Measurements from ENCODE around the gene SLC13A3.

Gene SLC13A3

DNA sequence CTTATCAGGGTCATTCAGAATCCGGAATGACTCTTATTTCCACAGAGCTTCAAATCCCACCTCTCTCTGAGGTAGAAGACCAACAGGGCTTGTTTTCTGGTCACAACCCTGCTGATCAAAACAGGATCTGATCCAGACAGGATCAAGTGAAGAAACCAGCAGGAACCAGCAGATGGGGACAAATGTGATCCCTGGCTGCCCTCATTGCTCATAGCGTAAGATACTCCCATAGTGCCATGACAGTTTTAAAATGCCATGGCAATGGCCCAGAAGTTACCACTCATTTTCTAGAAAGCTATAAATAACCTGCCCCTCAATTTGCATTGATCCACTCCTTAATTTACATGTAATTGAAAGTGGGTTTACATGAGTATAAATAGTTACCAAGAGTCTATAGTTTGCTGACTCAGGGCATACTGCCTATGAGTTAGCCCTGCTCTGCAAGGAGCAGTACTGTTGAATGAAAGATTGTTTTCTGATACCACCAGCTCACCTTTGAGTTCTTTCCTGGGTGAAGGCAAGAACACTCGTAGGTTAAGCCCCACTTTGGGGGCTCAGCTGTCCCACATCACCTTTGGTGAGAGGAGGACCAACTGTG lies 131.7 kb downstream of the SLC13A3 start:
- no peak for DNase-seq

GRCh38 chr20:46512943-46513844 lies 138.1 kb downstream of the SLC13A3 start, which contains the start of gene ZNF334:
ZNF334 (minus strand) TSS chr20:46513559; CDS start chr20:46512102, 1,457 bp downstream.
- no peak for DNase-seq

GRCh38 chr20:46509523-46509922 lies 141.7 kb downstream of the SLC13A3 start:
- no peak for DNase-seq
